HG03139 (cell line): ENCODE data around the gene MYO9B.

ENCODE experiments used
- ATAC-seq: cut with Tn5 transposase; IDR thresholded peaks from one replicate; pipeline ENCODE4 v1.9.1; 2021; ENCODE audit not compliant: unreplicated experiment

The MYO9B gene

DNA sequence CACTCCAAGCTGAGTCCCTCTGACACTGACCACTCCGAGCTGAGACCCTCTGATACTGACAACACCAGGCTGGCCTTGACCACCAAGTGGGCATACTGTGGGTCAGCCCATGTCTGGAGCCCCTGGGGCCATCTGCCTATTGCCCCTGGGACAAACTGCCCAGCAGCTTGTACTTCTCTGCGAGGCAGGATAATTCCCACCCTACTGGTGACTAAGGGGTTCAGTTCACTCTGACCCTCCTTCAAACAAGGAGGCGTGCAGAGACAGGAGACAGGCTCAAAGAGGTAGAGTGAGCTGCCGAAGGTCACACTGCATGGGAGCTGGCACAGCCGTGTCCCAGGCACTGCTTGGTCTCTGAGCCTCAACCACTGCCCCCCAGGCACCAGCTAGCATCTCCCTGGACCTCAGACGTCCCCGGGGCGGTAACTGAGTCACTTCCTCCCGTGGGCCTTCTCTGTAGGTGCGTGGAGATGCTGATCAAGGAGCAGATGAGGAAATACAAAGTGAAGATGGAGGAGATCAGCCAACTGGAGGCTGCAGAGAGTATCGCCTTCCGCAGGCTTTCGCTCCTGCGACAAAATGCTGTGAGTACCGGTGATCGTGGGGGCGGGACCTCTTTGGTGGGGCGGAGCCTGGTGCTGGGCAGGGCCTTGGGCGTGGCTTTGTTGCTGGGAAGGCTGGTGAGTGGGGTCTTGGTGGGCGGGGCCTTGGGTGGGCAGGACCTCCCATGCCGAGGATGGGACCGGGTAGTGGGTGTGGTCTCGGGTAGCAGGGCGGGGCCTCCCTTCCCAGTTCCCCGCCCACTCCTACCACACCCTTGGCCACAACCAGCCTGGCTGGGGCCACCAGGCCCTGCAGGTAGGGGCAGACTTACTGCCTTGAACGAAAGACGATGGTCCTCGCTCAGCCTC is 133.8 kb downstream of the MYO9B start:
- no peak for ATAC-seq

DNA sequence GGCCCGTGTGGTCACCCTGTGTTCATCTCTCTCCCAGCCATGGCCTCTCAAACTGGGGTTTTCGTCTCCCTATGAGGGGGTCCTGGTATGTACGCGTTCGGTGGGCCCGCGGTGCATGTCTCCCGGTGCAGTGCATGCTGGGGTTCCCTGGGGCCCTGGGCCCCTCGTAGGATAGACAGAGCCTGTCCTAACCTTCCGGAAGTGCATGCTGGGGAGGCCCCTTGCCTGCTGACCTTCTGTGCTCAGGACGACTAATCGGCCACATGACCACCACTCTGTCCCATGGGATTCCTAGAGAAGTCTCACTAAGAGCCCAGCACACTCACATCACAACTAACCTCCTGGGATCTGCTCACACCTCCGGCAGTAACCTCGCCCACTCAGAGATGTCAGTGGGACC is 134.7 kb downstream of the MYO9B start:
- no peak for ATAC-seq

DNA sequence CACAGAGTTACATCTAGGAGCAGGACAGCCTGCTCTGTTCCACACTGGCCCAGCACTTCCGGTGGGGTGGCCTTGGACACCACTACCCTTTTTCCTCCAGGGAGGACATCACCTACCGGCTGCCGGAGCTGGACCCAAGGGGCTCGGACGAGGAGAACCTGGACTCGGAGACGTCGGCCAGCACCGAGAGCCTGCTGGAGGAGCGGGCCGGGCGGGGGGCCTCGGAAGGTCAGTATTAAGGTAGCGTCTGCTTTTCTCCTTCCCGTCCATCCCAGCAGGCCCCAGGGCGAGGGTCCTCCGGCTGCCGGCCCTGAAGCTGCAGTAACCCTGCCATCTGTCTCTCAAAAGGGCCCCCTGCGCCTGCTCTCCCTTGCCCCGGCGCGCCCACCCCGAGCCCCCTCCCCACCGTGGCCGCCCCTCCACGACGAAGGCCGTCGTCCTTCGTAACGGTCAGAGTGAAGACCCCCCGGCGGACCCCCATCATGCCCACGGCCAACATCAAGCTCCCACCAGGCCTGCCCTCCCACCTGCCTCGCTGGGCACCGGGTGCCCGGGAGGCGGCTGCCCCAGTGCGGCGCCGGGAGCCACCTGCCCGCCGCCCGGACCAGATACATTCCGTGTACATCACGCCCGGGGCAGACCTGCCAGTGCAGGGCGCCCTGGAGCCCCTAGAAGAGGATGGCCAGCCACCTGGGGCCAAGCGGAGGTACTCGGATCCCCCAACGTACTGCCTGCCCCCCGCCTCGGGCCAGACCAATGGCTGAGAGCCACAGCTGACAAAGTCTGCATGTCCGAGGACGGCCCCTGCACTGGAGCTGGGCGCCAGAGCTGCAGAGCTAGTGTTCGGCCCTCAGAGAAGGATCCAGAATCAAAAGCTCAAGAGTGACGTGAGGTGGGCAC is 136.2 kb downstream of the MYO9B start:
- no peak for ATAC-seq

DNA sequence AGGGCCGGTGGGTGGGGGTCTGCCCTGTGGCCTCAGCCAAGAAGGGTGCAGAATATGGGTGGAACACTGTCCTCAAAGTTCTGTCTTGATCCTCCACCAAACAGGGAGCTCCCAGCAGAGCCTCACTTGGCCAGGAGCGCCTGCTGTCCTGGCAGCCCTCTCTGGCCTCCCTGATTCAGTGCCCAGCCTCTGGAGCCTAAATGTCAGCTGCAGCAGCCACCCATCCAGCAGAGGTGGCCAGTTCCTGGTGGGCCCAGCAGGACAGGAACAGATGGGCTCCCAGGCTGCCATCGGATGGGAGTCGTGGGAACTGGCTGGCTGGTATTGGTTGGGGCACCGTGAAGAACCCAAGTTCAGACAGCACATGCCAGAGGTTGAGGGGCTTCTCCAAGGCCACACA is 137.8 kb downstream of the MYO9B start:
- no peak for ATAC-seq

DNA sequence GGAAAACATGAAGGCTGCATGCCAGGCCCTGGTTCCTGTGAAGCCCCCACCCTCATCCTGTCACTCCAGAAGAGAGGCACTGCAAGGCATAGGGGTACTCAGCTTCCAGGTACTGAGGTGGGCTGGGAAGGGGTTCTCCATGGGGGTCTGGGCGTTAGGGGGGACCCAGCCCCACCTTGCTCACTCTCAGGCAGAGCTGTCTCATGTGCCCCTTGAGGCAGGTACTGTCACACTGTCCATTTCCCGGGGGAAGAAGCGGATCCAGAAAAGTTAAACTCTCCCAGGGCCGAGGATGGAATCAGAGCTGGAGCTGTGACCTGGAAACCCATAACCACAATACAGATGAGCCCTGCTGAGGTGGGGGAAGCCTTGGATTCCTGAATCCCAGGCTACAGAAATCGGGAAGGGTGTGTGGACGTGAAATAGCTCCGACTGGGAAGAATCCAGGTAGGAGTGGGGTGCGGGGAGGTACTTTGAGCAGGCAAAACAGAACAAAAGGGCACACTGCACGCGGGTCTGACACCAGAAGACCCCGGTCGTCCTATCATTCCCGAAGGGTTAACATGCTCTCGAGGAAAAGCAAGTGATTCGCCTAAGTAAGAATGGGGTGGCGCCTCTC is 139.0 kb downstream of the MYO9B start:
- no peak for ATAC-seq

DNA sequence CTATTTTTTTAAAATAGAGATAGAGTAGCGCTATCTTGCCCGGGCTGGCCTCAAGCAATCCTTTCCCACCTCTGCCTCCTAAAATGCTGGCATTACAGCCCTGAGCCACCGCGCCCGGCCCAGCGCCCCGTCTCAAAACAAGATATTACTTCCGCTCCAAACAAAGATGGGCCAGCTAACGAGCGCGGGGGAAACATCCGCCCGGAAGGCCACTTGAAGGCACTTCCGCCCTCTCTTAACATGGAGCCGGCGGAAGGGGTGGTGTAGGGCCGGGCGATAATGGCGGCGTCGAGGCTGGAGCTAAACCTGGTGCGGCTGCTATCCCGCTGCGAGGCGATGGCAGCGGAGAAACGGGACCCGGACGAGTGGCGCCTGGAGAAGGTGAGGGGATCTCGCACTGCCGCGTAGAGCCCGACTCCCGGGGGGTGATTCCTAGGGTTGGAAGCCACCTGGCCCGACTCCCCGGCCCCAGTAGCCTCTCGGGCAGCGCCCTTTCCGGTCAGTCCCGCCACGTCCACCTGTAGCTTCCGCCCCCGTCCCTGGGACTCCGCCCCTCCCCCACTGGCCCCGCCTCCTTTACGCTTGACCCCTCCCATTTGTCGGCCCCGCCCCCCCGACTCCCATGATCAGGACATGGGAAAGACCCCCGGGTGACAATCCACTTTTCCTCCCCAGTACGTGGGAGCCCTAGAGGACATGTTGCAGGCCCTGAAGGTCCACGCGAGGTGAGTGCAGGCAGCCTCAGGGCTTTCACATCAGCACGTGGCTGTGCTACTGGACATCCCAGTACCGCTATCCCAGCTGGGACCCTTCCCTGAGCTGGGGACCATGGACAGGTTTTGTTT is 139.8 kb downstream of the MYO9B start, which contains the start of gene USE1:
USE1 (plus strand) TSS at position 231 of the 845 bp plus-strand sequence; CDS start at position 280, 49 bp downstream.
- ATAC-seq, result peak; percentile 79

DNA sequence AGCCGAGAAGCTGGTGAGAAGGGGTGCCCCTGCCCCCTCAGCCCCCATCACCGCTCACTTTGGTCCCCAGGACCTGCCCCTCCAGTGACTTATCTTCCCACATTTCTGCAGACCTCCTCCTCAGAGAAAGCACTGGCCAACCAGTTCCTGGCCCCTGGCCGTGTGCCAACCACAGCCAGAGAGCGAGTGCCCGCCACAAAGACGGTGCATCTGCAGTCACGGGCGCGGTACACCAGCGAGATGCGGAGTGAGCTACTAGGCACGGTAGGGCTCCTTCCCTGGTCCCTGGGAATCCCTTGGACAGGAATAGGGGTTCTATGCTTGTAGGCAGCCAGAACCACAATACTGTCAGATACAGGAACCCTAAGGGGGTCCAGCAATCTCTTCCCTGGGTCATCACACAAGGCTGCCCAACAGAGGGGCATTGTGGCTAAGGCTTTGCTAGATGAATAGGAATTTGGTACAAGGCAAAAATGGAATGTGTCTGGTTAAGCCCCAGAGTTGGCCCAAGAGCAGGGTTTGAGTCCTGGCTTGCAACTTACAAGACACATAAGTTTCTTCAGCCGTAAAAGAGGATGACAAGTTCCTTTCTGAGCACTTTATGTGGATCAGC is 140.6 kb downstream of the MYO9B start:
- no peak for ATAC-seq

DNA sequence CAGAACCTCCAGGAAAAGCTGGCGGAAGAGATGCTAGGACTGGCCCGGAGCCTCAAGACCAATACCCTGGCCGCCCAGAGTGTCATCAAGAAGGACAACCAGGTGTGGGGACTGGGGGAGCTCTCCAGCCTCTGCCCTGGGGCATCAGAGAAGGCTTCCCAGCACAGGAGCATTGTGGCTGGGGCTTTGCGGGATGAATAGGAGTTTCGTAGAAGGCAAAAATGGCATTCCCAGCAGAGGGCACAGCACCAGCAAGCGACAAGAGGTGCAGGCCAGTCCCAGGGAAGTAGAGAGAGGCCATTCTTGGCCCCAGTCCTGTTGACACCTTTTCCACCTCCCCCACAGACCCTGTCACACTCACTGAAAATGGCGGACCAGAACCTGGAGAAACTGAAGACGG is 143.7 kb downstream of the MYO9B start:
- ATAC-seq, result no peak

DNA sequence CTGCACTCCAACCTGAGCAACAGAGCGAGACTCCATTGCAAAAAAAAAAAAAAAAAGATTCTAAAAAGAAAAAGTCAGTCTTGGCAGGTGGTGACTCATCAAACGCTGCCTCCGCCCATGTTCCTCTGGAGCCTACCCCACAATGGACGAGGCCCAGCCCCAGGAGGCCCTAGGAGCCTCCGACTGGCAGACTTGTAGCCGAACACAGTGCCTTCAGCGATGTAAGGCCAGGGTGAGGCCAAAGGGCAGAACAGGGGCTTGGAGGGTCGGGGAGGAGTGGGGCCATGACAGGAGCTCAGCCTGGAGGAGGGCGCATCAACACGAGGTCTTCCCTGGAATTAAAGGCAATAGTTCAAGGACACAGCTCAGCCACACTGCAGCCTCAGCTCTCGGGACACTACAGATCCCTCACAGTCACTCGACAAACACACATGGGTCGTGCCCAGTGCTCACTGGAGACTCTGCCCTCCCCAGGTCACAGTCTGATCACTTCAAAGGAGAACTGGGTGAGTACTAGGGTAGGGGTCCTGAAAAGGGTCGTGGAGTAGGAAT is 144.7 kb downstream of the MYO9B start:
- no peak for ATAC-seq

DNA sequence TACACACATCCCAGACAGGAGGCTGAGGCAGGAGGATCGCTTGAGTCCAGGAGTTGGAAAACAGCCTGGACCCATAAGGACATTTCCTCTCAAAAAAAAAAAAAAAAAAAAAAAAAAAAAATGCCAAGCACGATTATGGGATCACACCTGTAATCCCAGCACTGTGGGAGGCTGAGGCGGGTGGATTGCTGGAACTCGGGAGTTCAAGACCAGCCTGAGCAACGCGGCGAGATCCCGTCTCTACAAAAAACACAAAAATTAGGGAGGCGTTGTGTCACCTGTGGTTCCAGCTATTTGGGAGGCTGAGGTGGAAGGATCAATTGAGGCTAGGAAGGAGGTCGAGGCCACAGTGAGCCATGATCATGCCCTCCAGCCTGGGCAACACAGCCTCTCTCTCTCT is 149.5 kb downstream of the MYO9B start:
- no peak for ATAC-seq

DNA sequence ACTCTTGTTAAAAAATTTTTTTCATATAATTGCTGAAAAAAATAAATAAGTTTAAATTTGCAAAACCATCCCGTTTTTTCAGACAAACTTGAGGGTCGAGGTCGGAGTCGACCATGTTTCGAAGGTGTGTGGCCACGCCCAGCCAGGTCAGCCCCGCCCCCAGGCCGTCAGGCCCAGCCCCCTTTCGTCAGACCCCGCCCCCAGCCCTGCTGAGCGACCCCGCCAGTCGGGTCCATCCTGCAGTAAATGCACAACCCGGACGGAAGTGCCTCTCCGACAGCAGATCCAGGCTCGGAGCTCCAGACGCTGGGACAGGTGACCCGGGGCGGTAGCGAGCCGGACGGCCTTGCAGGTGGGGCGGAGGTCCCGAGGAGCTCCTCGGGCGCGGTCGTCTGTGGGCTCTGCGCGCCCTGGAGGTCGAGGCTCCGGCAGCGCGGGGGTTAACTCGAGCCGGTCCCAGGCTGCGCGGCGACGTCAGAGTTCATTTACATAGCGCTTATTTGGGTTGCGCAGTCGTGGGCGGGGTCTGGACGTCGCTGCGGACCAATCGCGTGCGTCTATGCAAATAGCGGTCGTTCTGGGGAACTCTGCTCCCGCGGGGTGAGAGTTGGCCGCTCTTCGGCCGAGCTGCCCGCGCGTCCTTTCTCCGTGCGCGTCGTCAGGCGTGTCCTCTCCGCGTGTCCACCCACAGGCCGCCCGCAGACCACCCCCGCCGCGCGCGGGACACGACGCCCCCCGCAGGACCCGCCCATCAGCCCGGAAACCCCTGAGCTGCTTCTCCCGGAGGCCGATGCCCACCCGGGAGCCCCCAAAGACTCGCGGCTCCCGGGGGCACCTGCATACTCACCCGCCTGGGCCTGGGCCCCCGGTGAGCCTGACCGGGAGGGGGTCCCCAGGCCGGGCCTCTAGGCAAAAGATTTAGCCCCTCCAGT is 150.7 kb downstream of the MYO9B start, which contains the start of gene OCEL1:
OCEL1 (plus strand) TSS at position 225 of the 932 bp plus-strand sequence; CDS start at position 247, 22 bp downstream.
- peak; percentile 86 for ATAC-seq

DNA sequence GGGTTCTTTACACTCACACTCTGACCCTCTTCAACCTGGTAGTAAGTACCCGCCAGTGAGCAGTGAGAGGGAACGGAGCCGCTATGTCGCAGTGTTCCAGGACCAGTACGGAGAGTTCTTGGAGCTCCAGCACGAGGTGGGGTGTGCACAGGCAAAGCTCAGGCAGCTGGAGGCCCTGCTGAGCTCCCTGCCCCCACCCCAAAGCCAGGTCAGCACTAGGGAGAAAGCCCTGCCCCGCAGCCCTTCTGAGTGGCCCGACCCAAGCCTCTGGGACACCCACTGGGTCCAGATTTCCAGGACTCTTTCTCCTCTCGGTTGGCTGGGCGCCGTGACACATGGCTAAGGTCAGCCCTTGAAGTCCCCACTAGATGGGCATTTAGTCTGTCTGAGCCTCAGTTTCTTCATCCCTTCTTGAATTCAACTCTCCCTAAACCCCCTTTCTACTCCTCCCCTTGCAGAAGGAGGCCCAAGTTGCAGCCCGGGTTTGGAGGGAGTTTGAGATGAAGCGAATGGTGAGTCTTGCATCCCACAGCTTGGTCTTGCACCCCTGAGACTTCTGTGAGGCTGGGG is 152.3 kb downstream of the MYO9B start:
- no peak for ATAC-seq

DNA sequence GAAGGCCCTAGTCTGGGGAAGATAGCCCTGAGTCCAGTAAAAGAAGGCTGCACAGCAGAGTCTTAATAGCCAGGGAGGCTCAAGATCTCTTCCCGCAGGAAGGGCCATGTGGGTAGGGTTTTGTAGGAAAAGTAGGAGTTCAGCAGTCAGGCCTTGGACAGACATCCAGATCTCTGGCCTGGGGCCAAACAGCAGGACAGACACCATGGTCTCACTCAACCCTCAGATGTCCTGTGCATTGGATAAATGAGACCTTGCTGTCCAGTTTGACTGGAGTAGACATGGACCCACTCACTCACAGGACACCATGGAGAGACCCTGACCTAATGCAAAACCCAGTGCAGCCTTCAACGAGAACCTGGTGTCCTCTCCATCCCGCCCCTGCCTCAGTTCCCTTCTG is 154.3 kb downstream of the MYO9B start:
- no peak for ATAC-seq

DNA sequence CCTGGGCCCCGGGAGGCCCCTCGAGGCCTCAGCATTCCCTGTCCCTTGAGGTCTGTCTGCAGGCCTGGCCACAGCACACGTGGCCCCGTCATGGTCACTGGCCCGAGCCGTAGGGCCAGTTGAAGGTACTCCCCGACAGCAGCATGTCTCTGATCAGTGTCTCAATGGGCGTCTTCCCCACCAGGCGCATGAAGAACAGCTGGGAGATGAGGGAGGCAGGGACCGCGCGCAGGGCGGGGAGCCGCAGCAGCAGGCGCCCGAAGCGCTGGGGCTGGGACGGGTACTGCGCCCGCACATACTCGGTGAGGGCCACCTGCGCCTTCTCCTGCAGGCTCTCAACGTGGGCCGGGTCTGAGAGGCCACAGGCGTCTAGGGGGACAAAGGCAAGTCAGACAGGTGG is 156.7 kb downstream of the MYO9B start:
- no peak for ATAC-seq

DNA sequence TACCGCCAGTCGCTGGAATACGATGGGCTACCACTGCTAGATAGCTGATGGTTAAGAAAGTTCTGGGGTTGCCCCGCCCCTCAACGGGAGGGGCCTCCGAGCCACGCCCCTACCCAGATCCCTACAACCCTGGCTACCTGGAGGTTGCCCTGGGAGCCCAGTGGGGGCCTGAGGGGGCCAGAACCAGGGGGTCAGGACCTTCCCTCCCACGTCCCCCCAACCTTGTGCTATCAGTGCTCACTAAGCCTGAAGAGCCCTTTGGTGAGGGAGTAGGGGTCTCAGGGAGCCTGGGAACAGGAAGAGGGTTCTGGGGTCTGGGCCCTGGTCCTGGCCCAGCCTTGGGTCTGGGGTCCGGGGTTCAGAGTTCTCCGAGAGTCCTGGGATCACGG is 159.3 kb downstream of the MYO9B start:
- ATAC-seq, result no peak

DNA sequence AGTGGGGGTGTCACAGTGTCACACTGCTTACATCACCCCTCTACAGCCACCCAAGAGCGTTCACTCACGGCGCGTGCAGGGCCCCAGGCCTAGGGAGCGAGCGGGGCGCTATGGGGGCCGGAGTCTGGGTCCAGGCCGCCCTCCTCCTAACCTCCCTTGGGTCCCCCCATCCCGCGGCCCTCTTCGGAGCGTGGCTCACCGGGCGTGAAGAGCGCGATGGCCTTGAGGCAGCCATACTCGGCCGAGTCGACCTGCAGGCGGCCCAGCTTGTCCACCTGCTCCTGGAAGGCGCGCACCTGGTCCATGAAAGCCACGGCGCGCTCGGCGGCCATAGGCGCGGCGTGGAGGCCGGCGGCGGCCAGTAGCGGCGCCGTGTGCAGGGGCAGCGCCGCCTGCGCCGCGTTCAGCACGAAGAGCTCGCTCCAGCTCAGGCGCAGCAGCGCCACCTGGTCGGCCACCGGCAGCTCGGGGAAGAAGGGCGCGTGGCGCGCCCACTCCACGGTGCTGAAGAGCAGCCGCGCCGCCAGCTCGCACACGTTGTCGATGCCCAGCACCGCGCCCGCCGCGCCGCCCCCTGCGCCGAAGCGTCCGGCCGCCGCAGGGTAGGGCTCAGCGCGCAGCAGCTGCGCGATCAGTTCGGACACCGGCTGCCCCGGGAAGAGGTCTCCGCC is 159.9 kb downstream of the MYO9B start:
- ATAC-seq, result no peak

DNA sequence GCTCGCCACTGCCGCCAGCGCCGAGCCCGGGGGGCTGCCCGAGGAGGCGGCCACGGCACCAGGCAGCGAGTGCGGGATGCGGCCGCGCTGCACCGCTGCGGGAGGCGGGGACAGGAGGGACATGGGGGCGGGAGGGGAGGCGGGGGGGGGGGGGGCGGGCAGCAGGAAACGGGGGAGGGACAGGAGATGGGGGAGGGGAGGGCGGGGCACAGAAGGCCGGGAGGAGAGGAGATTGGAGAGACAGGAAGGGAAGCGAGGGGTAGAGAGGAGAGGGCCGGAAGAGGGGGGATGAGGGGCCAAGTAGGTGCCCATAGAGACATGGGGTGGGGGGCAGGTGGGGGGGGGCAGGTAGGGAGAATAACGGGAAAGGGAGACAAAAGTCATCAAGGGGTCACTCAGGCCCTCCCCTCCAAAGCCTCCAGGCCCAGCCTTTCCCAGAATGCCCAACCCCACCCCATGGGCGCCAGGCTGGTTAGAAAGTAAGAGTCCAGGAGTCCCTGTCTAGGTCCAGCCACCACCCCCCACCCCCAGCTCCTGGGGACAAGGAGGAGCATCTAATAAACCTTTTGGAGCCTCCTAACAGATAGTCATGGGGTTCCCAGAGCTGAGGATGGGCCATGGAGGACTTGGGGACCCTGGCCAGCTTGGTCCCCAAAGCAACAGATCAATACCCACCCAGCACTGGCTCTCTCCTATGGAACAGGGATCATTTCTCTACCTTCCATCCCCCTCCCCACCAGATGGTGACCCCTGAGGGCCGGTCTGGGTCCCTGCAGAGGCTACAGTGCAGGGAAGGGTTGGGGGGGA is 160.6 kb downstream of the MYO9B start:
- ATAC-seq, result no peak
